HG03469 (cell line): ENCODE data around the gene LOXL3.
A peak's percentile ranks its signal among the peaks of the same experiment; 100 is the strongest.
"Not testable (repeated sequence)": the region's sequence is repeated elsewhere in the genome, so short reads cannot be mapped to it uniquely, and the experiment has no call there.

Experiments used
- ATAC-seq: cut with Tn5 transposase; IDR thresholded peaks from one replicate; pipeline ENCODE4 v1.9.1; 2021; ENCODE audit warnings: mild to moderate bottlenecking, moderate library complexity, moderate number of reproducible peaks; ENCODE audit not compliant: unreplicated experiment

LOXL3 gene

DNA sequence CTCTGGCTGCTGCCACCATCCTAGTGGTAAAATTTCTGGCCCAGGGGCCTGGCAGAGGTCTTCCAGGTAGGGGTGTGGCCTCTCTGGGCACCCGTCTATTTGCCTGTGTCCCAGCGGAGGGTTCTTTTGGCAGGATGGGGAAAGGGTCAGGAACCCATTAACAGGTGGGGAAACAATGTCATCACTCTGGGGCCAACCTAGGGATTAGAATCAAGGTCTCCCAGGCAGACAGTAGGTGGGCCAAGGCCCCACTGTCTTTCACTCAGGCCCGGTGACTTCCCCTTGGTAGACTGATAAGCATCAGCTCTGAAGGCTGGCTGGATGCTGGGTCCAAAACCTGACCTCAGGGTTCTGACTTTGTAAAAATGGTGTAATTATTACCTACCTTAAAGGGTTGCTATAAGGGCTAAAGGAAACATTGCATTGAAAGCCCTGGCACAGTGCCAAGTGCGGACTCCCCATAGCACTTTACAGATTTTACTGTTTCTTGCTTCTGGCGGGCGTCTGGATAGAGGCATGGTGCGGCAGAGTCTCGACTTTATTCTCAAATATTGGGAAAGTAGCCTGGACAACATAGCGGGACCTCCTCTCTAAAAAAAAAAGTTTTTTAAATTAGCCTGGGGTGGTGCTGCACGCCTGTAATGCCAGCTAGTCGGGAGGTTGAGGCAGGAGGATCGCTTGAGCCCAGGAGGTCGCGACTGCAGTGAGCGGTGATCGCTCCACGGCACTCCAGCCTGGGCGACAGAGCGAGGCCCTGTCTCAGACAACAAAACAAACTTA lies 56.6 kb downstream of the LOXL3 start:
- ATAC-seq: no peak

GRCh38 chr2:74495440-74495839 lies 58.3 kb downstream of the LOXL3 start:
- ATAC-seq: no peak

DNA sequence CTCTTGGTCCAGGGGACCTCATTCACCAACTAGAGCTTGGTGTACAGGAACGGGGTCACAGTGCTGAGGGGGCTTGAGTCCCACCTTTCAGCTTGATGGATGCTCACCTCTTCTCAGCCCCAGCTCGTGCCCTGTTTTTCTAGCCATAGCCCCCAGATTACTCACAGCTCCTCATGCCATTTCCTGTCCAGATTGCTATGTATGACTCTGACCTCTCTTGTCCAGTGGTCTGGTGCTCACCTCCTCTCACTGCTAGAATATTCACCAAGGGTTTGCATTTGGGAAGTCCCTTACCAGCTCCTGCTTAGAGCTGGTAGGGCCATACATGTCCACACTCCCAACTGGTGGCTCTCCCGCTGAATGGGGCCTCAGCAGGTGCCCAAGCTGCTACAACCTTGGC lies 60.2 kb downstream of the LOXL3 start:
- no peak for ATAC-seq

DNA sequence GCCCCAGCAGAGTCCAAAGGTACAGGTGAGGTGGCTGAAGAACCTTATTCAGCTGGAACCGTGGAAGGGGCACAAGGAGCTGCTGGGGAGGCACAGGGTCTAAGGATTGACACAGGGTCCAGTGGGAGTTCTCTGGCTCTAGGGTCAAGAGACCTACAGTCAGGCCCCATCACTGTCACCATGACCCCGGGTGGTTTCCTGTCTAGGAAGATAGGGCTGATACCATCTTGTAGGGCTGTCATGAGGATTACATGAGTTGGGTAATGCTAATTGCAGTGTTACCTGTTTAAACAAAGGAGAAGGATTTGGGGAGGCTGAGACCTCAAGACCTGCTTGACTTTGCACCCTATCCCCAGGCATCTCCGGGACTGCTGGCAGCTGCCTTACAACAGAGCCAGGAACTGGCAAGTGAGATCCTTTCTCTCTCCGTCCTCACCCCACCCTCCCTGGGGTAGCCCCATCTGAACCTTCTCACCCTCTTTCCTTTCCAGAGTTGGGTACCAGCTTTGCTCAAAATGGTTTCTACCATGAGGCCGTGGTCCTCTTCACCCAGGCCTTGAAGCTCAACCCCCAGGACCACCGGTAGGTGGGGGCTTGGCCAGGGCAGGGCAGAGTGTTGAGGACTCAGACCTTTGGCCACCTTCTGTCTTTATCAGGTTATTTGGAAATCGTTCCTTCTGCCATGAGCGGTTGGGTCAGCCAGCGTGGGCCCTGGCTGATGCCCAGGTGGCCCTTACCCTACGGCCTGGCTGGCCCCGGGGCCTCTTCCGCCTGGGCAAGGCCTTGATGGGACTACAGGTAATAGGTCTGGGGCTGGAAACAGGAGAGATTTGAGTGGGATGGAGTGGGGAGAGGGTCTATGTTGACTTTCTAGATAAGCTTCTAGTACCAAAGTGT lies 61.8 kb downstream of the LOXL3 start:
- ATAC-seq: no peak

DNA sequence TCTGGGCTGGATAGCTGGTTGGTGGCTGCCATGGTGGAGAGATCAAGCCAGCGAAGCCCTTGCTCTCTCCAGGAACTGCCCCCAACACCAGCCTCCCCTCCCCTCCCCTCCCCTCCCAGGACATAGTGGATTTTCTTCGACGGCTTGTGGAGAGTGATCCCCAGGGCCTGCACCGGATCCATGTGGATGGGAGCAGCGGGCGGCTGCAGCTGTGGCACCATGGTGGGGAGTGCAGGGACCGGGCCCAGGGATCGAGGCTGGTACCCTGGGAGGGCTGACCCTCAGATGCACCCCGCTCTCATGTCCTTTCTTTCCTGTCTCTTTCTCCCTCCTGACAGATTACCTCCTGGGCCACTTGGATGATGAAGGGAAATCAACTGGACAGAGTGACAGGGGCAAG lies 63.8 kb downstream of the LOXL3 start:
- no peak for ATAC-seq

DNA sequence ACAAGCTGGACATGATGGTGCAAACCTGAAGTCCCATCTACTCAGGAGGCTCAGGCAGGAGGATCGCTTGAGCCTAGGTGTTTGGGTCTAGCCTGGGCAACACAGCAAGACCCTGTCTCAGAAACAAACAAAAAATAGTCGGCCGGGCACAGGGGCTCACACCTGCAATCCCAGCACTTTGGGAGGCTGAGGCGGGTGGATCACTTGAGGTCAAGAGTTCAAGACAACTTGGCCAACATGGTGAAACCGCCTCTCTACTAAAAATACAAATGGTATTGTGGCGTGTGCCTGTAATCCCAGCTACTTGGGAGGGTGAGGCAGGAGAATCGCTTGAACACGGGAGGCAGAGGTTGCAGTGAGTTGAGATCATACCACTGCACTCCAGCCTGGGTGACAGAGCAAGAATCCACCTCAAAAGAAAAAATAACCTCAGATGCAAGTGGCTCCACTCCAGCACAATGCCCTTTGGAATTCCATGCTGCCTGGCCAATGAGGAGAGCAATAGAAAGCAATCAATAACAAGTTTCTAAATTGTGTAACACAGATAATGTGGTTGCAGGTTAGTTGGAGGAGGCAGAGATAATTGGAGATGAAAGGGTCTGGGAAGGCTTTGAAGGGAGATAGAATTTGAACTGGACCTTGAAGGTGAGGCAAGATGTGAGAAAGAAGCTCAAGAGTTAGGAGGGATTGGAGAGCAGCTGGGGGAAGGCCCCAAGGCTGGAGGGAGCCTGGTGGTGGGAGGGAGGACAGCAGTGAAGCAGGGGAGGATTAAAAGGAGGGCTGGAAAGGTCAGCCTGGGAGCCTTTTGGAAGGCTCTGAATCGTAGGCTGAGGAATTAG lies 64.9 kb downstream of the LOXL3 start:
- no peak for ATAC-seq

DNA sequence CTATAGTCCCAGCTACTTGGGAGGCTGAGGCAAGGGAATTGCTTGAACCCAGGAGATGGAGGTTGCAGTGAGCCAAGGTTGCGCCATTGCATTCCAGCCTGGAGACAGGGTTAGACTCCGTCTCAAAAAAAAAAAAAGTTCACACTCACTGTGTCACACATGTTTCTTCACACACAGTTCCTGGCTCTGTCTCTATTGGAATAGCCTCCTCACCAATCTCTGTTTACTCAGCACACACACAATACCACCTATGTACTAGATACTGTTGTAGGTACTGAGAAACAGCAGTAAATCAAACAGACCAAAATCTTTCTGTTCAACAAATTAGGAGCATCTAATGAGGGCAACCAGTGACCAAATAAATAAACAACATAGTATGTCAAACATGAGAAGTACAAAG lies 67.6 kb downstream of the LOXL3 start:
- ATAC-seq: no peak

- not testable (repeated sequence) for ATAC-seq
These were observed 70.0 kb downstream of the LOXL3 start for GRCh38 chr2:74483675-74484164.

GRCh38 chr2:74482801-74483674 lies 70.7 kb downstream of the LOXL3 start, which contains the start of the genes CCDC142 and TTC31:
Gene CCDC142, minus strand, starts transcription at chr2:74482998. Its CDS starts 161 bp downstream, at chr2:74482837.
Gene TTC31, plus strand, starts transcription at chr2:74483081. Its CDS starts 15 bp downstream, at chr2:74483096.
- peak; percentile 64 for ATAC-seq
